ENCODE results near the gene TMEM135. TPM values are rescaled to one million over a fixed set of nuclear protein-coding genes. Genes with fewer than 3 reads are reported as not detected.
"Not testable (repeated sequence)": the region's sequence is repeated elsewhere in the genome, so short reads cannot be mapped to it uniquely, and the experiment has no call there.

TMEM135 gene
- total RNA-seq, 2 donors from 2014 or later: 25.9 to 26.9 TPM

GRCh38 chr11:87265979-87266378 lies 228.2 kb downstream of the TMEM135 start:
- Histone ChIP-seq H3K9me3 (no peaks in the 10 kb centered on the region), H3K27me3 (replicated peaks; ENCODE audit: insufficient read depth) (no peaks in the 10 kb centered on the region), H3K27ac (peak overlapping the region in 1 of 2 donors; percentile 45), H3K4me3 (no peak overlapping the region), H3K36me3 (no peaks in the 10 kb centered on the region), H3K4me1 (ENCODE audit: control insufficient read depth in 1 of 2, low read depth in 2 of 2) (peaks cover 38 to 48% of the 10 kb centered on the region in 2 donors)
- DNase-seq (ENCODE audit: low spot score) (no peak), ATAC-seq (ENCODE audit: insufficient number of reproducible peaks, low FRiP score, low read depth) (peak; percentile 34)
- no peak for TF ChIP-seq CTCF (IDR thresholded peaks at IDR 0.05)

- no peak for DNase-seq (ENCODE audit: low spot score)
- peak overlapping the region; percentile 6 to 45 for H3K27ac ChIP-seq
- no peak for ATAC-seq (ENCODE audit: insufficient number of reproducible peaks, low FRiP score, low read depth)
- H3K27me3 ChIP-seq (replicated peaks; ENCODE audit: insufficient read depth): no peaks in the 10 kb centered on the region
- TF ChIP-seq CTCF (IDR thresholded peaks at IDR 0.05): no peak
- peaks cover 33 to 45% of the 10 kb centered on the region in 2 donors for H3K4me1 ChIP-seq (ENCODE audit: control insufficient read depth in 1 of 2, low read depth in 2 of 2)
- no peaks in the 10 kb centered on the region for H3K36me3 ChIP-seq
- H3K4me3 ChIP-seq: no peak overlapping the region
- H3K9me3 ChIP-seq: no peaks in the 10 kb centered on the region
These were observed 229.0 kb downstream of the TMEM135 start for GRCh38 chr11:87266751-87267150.

GRCh38 chr11:87271951-87272350 lies 234.2 kb downstream of the TMEM135 start:
- not testable (repeated sequence) for H3K27me3 ChIP-seq (replicated peaks; ENCODE audit: insufficient read depth); ATAC-seq (ENCODE audit: insufficient number of reproducible peaks, low FRiP score, low read depth); DNase-seq (ENCODE audit: low spot score); H3K9me3 ChIP-seq; H3K36me3 ChIP-seq; H3K4me3 ChIP-seq; H3K27ac ChIP-seq
- H3K4me1 ChIP-seq (ENCODE audit: control insufficient read depth in 1 of 2, low read depth in 2 of 2): peaks cover 3 to 10% of the 10 kb centered on the region in 2 donors

GRCh38 chr11:87275176-87275575 lies 237.4 kb downstream of the TMEM135 start:
- H3K27ac ChIP-seq: peak overlapping the region in 1 of 2 donors; percentile 8
- H3K9me3 ChIP-seq: no peaks in the 10 kb centered on the region
- TF ChIP-seq CTCF (IDR thresholded peaks at IDR 0.05): no peak

GRCh38 chr11:87280143-87280542 lies 242.4 kb downstream of the TMEM135 start:
- DNase-seq (ENCODE audit: low spot score): no peak
- H3K4me1 ChIP-seq (ENCODE audit: control insufficient read depth in 1 of 2, low read depth in 2 of 2): peaks cover 30 to 32% of the 10 kb centered on the region in 2 donors
- no peaks in the 10 kb centered on the region for H3K27me3 ChIP-seq (replicated peaks; ENCODE audit: insufficient read depth)
- H3K4me3 ChIP-seq: no peak overlapping the region
- no peak for TF ChIP-seq CTCF (IDR thresholded peaks at IDR 0.05)
- H3K27ac ChIP-seq: no peak overlapping the region
- H3K9me3 ChIP-seq: no peaks in the 10 kb centered on the region
- ATAC-seq (ENCODE audit: insufficient number of reproducible peaks, low FRiP score, low read depth): no peak
- H3K36me3 ChIP-seq: no peaks in the 10 kb centered on the region

More at GRCh38 chr11:87275176-87275575, 237.4 kb downstream of the TMEM135 start:
- peak overlapping the region; percentile 43 for H3K4me3 ChIP-seq
- no peak for DNase-seq (ENCODE audit: low spot score)
- H3K36me3 ChIP-seq: no peaks in the 10 kb centered on the region
- peaks cover 10 to 12% of the 10 kb centered on the region in 2 donors for H3K4me1 ChIP-seq (ENCODE audit: control insufficient read depth in 1 of 2, low read depth in 2 of 2)
- ATAC-seq (ENCODE audit: insufficient number of reproducible peaks, low FRiP score, low read depth): no peak
- H3K27me3 ChIP-seq (replicated peaks; ENCODE audit: insufficient read depth): no peaks in the 10 kb centered on the region

GRCh38 chr11:87281496-87281895 lies 243.8 kb downstream of the TMEM135 start:
- peak overlapping the region in 1 of 2 donors; percentile 21 for H3K27ac ChIP-seq
- H3K27me3 ChIP-seq (replicated peaks; ENCODE audit: insufficient read depth): no peaks in the 10 kb centered on the region

More at GRCh38 chr11:87281496-87281895, 243.8 kb downstream of the TMEM135 start:
- Histone ChIP-seq H3K4me3 (peak overlapping the region; percentile 34), H3K4me1 (ENCODE audit: control insufficient read depth in 1 of 2, low read depth in 2 of 2) (peaks cover 24 to 27% of the 10 kb centered on the region in 2 donors), H3K36me3 (no peaks in the 10 kb centered on the region), H3K9me3 (no peaks in the 10 kb centered on the region)
- ATAC-seq (ENCODE audit: insufficient number of reproducible peaks, low FRiP score, low read depth): peak; percentile 60
- no peak for DNase-seq (ENCODE audit: low spot score)
- no peak for TF ChIP-seq CTCF (IDR thresholded peaks at IDR 0.05)
